GM13977 (cell line): ENCODE data around the gene ARID1B.
A peak's percentile ranks its signal among the peaks of the same experiment; 100 is the strongest.
"Not testable (repeated sequence)": the region's sequence is repeated elsewhere in the genome, so short reads cannot be mapped to it uniquely, and the experiment has no call there.

Source experiments
- DNase-seq: peaks from one replicate; pipeline ENCODE4 v3.0.0; 2012; ENCODE audit warnings: low spot score
- CTCF ChIP-seq: IDR thresholded peaks from 2 replicates; pipeline ENCODE4 v1.5.1; 2012; ENCODE audit warnings: mild to moderate bottlenecking, control low read depth; ENCODE audit not compliant: insufficient read depth; ENCODE audit errors: extremely low read depth, missing control alignments
- in situ Hi-C: fragments of 300-500 bp; cut with MboI; formaldehyde crosslinking; loops from one replicate; pipeline ENCODE4 v1.12.0; 2022; ENCODE audit warnings: low sequenced_read_pairs, low pct_unique_long_range_greater_than_20kb, mixed read lengths, inconsistent platforms; ENCODE audit not compliant: unreplicated experiment

ARID1B gene

GRCh38 chr6:156977527-156978291 lies 200.5 kb downstream of the ARID1B start:
- DNase-seq = no peak
- no peak for TF ChIP-seq CTCF
- in situ Hi-C loops = no loop called here

GRCh38 chr6:156978948-156979347 lies 201.8 kb downstream of the ARID1B start:
- in situ Hi-C loops = no loop called here
- DNase-seq = no peak
- no peak for TF ChIP-seq CTCF

GRCh38 chr6:156980515-156980914 lies 203.3 kb downstream of the ARID1B start:
- in situ Hi-C loops = no loop called here
- DNase-seq = no peak
- TF ChIP-seq CTCF = no peak

GRCh38 chr6:156980948-156981347 lies 203.8 kb downstream of the ARID1B start:
- DNase-seq = no peak
- in situ Hi-C loops = no loop called here
- no peak for TF ChIP-seq CTCF

GRCh38 chr6:156982168-156982567 lies 205.0 kb downstream of the ARID1B start:
- no peak for TF ChIP-seq CTCF
- DNase-seq = no peak
- in situ Hi-C loops = no loop called here

- DNase-seq, in situ Hi-C loops: not testable (repeated sequence)
These were observed 205.7 kb downstream of the ARID1B start for GRCh38 chr6:156982864-156983263.

- no peak for TF ChIP-seq CTCF
- DNase-seq = peak; percentile 20
These were observed 207.1 kb downstream of the ARID1B start for GRCh38 chr6:156984178-156984738.

More at GRCh38 chr6:156984178-156984738, 207.1 kb downstream of the ARID1B start:
- in situ Hi-C loops = no loop called here
